Measurements from ENCODE around the gene ACOT7. TPM values are rescaled to one million over a fixed set of nuclear protein-coding genes. Genes with fewer than 3 reads are reported as not detected.

The ACOT7 gene
- total and polyA plus RNA-seq, 2 experiments from 2014 or later = 167 to 169 TPM

DNA sequence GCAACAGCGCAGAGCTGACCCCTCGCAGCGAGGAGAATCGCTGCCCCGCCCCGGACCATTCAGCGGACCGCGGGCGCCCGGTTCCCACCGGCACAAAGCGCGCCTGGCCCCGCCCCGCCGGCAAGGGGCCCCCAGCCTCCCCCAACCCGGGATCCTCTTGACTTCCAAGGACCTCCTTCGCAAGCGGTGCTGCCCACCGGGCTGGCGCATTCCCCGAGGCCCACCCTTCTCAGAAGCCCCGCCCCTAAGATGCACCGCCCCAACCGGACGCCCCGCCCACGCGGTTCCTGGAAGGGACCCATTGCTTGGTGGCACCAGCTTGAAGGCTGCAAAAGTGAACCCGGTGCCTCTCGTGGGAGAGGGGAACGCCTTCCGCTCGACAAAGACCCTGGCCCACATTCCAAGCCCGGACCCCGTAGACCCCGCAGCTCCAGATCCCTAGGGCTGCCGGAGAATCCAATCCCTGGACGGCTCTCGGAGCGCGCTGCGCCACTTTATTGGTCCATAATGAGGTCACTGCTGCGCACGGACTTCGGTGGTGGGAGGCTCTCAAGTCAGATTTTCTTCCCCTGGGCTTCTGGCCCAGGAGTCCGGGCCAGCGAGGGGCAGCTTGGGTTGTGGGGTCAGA is 147.6 kb downstream of the ACOT7 start:
- peak; percentile 75 for TF ChIP-seq POLR2AphosphoS5 (IDR thresholded peaks at IDR 0.05; ENCODE audit: low read depth)
- TF ChIP-seq EZH2 (IDR thresholded peaks at IDR 0.05; ENCODE audit: low read depth, unreplicated experiment) = no peak
- DNase-seq (ENCODE audit: low spot score) (peak; percentile 94), ATAC-seq (peak; percentile 25)
- peaks cover 27% of the 10 kb centered on the region; the same call in 2 of the 3 replicates for H3K4me1 Mint-ChIP-seq
- Histone ChIP-seq H3K4me3 (peak overlapping the region; percentile 83), H3K36me3 (ENCODE audit: insufficient read depth) (no peaks in the 10 kb centered on the region), H3F3A (replicated peaks; ENCODE audit: low read depth) (peaks cover 17% of the 10 kb centered on the region), H3K4me1 (ENCODE audit: insufficient read depth) (peaks cover 26% of the 10 kb centered on the region), H3K27ac (ENCODE audit: low read depth) (0 out of 2 replicates have a peak overlapping the region, but pooled peaks have one; percentile 32), H3K9me2 (ENCODE audit: insufficient read depth) (no peaks in the 10 kb centered on the region), H2AFZ (peak overlapping the region; percentile 63; the same call in 1 of the 2 replicates), H3K4me2 (peak overlapping the region; percentile 98), H3K79me2 (replicated peaks; ENCODE audit: insufficient read depth) (no peaks in the 10 kb centered on the region), H4K20me1 (replicated peaks; ENCODE audit: insufficient read depth) (peaks cover 6% of the 10 kb centered on the region; the same call in 1 of the 2 replicates), H3K27me3 (ENCODE audit: insufficient read depth) (peaks cover 63% of the 10 kb centered on the region)
- peak overlapping the region; percentile 82 for H3K4me3 Mint-ChIP-seq
- H3K9me3 Mint-ChIP-seq = no peaks in the 10 kb centered on the region
- peaks cover 50% of the 10 kb centered on the region for H3K27me3 Mint-ChIP-seq (ENCODE audit: insufficient read depth, low read depth, poor library complexity)
- H3K36me3 Mint-ChIP-seq (ENCODE audit: low read depth) = no peaks in the 10 kb centered on the region
- H3K27ac Mint-ChIP-seq = peak overlapping the region; percentile 78; the same call in 1 of the 2 replicates

DNA sequence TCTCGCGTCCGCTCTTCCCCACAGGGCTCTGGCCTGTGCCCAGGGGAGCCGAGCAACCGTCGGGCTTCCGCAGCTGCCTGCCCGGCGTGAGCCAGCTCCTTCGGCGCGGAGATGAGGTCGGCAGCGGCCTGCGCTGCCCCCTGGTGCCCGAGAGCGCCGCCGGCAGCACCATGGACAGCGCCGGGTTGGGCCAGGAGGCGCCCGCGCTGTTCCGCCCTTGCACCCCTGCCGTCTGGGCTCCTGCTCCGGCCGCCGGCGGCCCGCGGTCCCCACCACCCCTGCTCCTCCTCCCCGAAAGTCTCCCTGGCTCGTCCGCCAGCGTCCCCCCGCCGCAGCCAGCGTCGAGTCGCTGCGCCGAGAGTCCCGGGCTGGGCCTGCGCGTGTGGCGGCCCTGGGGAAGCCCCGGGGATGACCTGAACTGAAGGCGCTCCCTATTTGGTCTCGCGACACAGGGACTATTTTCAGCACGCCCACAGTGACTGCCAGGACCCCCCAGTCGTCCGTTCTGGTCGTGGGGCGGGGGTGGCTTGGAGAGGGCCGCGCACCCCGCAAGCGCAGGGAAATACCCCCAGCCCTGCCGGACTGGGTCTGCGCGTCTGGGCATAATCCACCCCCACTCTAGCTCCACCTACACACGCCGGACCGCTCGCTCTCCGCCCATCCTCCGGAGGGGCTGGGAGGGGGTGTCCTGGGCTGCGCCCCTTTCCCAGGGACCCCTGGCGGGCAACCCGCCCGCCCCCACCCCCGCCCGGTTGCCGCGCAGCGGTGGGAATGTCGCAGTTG is 148.3 kb downstream of the ACOT7 start:
- Histone ChIP-seq H3K27ac (ENCODE audit: low read depth) (no peak overlapping the region), H3K4me2 (peak overlapping the region; percentile 98), H3K79me2 (replicated peaks; ENCODE audit: insufficient read depth) (no peaks in the 10 kb centered on the region), H3K27me3 (ENCODE audit: insufficient read depth) (peaks cover 56% of the 10 kb centered on the region), H2AFZ (no peak overlapping the region), H4K20me1 (replicated peaks; ENCODE audit: insufficient read depth) (peaks cover 6% of the 10 kb centered on the region; the same call in 1 of the 2 replicates), H3K9me2 (ENCODE audit: insufficient read depth) (no peaks in the 10 kb centered on the region), H3K4me1 (ENCODE audit: insufficient read depth) (peaks cover 33% of the 10 kb centered on the region), H3K36me3 (ENCODE audit: insufficient read depth) (no peaks in the 10 kb centered on the region), H3K4me3 (peak overlapping the region; percentile 83), H3F3A (replicated peaks; ENCODE audit: low read depth) (peaks cover 20% of the 10 kb centered on the region)
- peaks cover 43% of the 10 kb centered on the region for H3K27me3 Mint-ChIP-seq (ENCODE audit: insufficient read depth, low read depth, poor library complexity)
- H3K36me3 Mint-ChIP-seq (ENCODE audit: low read depth) = no peaks in the 10 kb centered on the region
- DNase-seq (ENCODE audit: low spot score) = peak; percentile 94
- peak overlapping the region; percentile 82 for H3K4me3 Mint-ChIP-seq
- H3K4me1 Mint-ChIP-seq = peaks cover 32% of the 10 kb centered on the region
- TF ChIP-seq, protein P1, sequence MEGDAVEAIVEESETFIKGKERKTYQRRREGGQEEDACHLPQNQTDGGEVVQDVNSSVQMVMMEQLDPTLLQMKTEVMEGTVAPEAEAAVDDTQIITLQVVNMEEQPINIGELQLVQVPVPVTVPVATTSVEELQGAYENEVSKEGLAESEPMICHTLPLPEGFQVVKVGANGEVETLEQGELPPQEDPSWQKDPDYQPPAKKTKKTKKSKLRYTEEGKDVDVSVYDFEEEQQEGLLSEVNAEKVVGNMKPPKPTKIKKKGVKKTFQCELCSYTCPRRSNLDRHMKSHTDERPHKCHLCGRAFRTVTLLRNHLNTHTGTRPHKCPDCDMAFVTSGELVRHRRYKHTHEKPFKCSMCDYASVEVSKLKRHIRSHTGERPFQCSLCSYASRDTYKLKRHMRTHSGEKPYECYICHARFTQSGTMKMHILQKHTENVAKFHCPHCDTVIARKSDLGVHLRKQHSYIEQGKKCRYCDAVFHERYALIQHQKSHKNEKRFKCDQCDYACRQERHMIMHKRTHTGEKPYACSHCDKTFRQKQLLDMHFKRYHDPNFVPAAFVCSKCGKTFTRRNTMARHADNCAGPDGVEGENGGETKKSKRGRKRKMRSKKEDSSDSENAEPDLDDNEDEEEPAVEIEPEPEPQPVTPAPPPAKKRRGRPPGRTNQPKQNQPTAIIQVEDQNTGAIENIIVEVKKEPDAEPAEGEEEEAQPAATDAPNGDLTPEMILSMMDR (conservative IDR thresholded peaks at IDR 0.05; ENCODE audit: low read depth in 2 of 2) = peak; percentile 61 to 79
- TF ChIP-seq, protein P2, sequence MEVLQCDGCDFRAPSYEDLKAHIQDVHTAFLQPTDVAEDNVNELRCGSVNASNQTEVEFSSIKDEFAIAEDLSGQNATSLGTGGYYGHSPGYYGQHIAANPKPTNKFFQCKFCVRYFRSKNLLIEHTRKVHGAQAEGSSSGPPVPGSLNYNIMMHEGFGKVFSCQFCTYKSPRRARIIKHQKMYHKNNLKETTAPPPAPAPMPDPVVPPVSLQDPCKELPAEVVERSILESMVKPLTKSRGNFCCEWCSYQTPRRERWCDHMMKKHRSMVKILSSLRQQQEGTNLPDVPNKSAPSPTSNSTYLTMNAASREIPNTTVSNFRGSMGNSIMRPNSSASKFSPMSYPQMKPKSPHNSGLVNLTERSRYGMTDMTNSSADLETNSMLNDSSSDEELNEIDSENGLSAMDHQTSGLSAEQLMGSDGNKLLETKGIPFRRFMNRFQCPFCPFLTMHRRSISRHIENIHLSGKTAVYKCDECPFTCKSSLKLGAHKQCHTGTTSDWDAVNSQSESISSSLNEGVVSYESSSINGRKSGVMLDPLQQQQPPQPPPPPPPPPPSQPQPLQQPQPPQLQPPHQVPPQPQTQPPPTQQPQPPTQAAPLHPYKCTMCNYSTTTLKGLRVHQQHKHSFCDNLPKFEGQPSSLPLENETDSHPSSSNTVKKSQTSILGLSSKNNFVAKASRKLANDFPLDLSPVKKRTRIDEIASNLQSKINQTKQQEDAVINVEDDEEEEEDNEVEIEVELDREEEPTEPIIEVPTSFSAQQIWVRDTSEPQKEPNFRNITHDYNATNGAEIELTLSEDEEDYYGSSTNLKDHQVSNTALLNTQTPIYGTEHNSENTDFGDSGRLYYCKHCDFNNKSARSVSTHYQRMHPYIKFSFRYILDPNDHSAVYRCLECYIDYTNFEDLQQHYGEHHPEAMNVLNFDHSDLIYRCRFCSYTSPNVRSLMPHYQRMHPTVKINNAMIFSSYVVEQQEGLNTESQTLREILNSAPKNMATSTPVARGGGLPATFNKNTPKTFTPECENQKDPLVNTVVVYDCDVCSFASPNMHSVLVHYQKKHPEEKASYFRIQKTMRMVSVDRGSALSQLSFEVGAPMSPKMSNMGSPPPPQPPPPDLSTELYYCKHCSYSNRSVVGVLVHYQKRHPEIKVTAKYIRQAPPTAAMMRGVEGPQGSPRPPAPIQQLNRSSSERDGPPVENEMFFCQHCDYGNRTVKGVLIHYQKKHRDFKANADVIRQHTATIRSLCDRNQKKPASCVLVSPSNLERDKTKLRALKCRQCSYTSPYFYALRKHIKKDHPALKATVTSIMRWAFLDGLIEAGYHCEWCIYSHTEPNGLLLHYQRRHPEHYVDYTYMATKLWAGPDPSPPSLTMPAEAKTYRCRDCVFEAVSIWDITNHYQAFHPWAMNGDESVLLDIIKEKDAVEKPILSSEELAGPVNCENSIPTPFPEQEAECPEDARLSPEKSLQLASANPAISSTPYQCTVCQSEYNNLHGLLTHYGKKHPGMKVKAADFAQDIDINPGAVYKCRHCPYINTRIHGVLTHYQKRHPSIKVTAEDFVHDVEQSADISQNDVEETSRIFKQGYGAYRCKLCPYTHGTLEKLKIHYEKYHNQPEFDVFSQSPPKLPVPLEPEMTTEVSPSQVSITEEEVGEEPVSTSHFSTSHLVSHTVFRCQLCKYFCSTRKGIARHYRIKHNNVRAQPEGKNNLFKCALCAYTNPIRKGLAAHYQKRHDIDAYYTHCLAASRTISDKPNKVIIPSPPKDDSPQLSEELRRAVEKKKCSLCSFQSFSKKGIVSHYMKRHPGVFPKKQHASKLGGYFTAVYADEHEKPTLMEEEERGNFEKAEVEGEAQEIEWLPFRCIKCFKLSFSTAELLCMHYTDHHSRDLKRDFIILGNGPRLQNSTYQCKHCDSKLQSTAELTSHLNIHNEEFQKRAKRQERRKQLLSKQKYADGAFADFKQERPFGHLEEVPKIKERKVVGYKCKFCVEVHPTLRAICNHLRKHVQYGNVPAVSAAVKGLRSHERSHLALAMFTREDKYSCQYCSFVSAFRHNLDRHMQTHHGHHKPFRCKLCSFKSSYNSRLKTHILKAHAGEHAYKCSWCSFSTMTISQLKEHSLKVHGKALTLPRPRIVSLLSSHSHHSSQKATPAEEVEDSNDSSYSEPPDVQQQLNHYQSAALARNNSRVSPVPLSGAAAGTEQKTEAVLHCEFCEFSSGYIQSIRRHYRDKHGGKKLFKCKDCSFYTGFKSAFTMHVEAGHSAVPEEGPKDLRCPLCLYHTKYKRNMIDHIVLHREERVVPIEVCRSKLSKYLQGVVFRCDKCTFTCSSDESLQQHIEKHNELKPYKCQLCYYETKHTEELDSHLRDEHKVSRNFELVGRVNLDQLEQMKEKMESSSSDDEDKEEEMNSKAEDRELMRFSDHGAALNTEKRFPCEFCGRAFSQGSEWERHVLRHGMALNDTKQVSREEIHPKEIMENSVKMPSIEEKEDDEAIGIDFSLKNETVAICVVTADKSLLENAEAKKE (CRISPR knock-in tag; IDR thresholded peaks at IDR 0.05) = no peak
- TF ChIP-seq CREB1 (CRISPR knock-in tag; IDR thresholded peaks at IDR 0.05; ENCODE audit: low read depth) = peak; percentile 67
- TF ChIP-seq EZH2phosphoT487 (IDR thresholded peaks at IDR 0.05; ENCODE audit: unreplicated experiment) = no peak
- TF ChIP-seq, protein P3, sequence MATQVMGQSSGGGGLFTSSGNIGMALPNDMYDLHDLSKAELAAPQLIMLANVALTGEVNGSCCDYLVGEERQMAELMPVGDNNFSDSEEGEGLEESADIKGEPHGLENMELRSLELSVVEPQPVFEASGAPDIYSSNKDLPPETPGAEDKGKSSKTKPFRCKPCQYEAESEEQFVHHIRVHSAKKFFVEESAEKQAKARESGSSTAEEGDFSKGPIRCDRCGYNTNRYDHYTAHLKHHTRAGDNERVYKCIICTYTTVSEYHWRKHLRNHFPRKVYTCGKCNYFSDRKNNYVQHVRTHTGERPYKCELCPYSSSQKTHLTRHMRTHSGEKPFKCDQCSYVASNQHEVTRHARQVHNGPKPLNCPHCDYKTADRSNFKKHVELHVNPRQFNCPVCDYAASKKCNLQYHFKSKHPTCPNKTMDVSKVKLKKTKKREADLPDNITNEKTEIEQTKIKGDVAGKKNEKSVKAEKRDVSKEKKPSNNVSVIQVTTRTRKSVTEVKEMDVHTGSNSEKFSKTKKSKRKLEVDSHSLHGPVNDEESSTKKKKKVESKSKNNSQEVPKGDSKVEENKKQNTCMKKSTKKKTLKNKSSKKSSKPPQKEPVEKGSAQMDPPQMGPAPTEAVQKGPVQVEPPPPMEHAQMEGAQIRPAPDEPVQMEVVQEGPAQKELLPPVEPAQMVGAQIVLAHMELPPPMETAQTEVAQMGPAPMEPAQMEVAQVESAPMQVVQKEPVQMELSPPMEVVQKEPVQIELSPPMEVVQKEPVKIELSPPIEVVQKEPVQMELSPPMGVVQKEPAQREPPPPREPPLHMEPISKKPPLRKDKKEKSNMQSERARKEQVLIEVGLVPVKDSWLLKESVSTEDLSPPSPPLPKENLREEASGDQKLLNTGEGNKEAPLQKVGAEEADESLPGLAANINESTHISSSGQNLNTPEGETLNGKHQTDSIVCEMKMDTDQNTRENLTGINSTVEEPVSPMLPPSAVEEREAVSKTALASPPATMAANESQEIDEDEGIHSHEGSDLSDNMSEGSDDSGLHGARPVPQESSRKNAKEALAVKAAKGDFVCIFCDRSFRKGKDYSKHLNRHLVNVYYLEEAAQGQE (IDR thresholded peaks at IDR 0.05; ENCODE audit: unreplicated experiment) = peak; percentile 98
- ATAC-seq = peak; percentile 11
- no peak overlapping the region for H3K27ac Mint-ChIP-seq
- H3K9me3 Mint-ChIP-seq = no peaks in the 10 kb centered on the region

Data from GM23338 (cell line).